Measurements from ENCODE around the gene MKNK1.

The MKNK1 gene

GRCh38 chr1:46622344-46622743 lies 18.3 kb upstream of the MKNK1 start (continued):
- TF ChIP-seq ZBTB49 (tag by site-specific recombination; IDR thresholded peaks at IDR 0.05; ENCODE audit: low read depth): no peak
- no peak for TF ChIP-seq TRIM28 (IDR thresholded peaks at IDR 0.05; ENCODE audit: borderline replicate concordance, low read length)
- TF ChIP-seq ZNF530 (tag by site-specific recombination; IDR thresholded peaks at IDR 0.05; ENCODE audit: low read depth): no peak
- TF ChIP-seq ZNF274 (IDR thresholded peaks at IDR 0.05; ENCODE audit: low read length): no peak
- no peak for TF ChIP-seq ZNF274 (tag by site-specific recombination; IDR thresholded peaks at IDR 0.05; ENCODE audit: borderline replicate concordance)
- no peak for TF ChIP-seq ZNF354C (tag by site-specific recombination; IDR thresholded peaks at IDR 0.05; ENCODE audit: borderline replicate concordance, low read depth)
- no peak for TF ChIP-seq ZSCAN18 (tag by site-specific recombination; IDR thresholded peaks at IDR 0.05)
- TF ChIP-seq ZNF658 (tag by site-specific recombination; IDR thresholded peaks at IDR 0.05): no peak
- no peak for TF ChIP-seq ZNF416 (tag by site-specific recombination; IDR thresholded peaks at IDR 0.05)
- no peak for TF ChIP-seq RBAK (tag by site-specific recombination; IDR thresholded peaks at IDR 0.05)
- no peak for TF ChIP-seq ZNF791 (tag by site-specific recombination; IDR thresholded peaks at IDR 0.05)
- TF ChIP-seq PATZ1 (tag by site-specific recombination; IDR thresholded peaks at IDR 0.05): no peak
- TF ChIP-seq ZNF529 (tag by site-specific recombination; IDR thresholded peaks at IDR 0.05; ENCODE audit: insufficient replicate concordance): no peak
- 0 out of 2 replicates have a peak, but pooled peaks have one; percentile 6 for TF ChIP-seq KLF17 (tag by site-specific recombination; IDR thresholded peaks at IDR 0.05)
- peak; percentile 28 for TF ChIP-seq ZIC2 (tag by site-specific recombination; IDR thresholded peaks at IDR 0.05)
- TF ChIP-seq ZNF555 (tag by site-specific recombination; conservative IDR thresholded peaks at IDR 0.05): no peak
- TF ChIP-seq PBX3 (CRISPR knock-in tag; IDR thresholded peaks at IDR 0.05): no peak
- TF ChIP-seq IKZF3 (tag by site-specific recombination; IDR thresholded peaks at IDR 0.05): peak; percentile 36; the same call in 1 of the 2 replicates
- TF ChIP-seq ZNF2 (tag by site-specific recombination; IDR thresholded peaks at IDR 0.05): no peak
- peak; percentile 51 for TF ChIP-seq ZNF654 (tag by site-specific recombination; IDR thresholded peaks at IDR 0.05; ENCODE audit: low read depth)
- peak; percentile 74 for TF ChIP-seq CTCF (tag by site-specific recombination; IDR thresholded peaks at IDR 0.05)
- no peak for TF ChIP-seq ZEB2 (tag by site-specific recombination; IDR thresholded peaks at IDR 0.05)

Measured in HEK293 (cell line).